HEK293 (cell line): ENCODE results near the gene DNAAF5.

Experiments
- CTCF ChIA-PET: fragments of 350-600 bp; formaldehyde crosslinking; extraction: SDS; loops from one replicate; lab custom pipeline; 2021; ENCODE audit warnings: antibody characterized with exemption; lab: Yijun Ruan, JAX
- POLR2A ChIA-PET: fragments of 300-600 bp; formaldehyde crosslinking; extraction: SDS; loops from one replicate; lab custom pipeline; 2020; ENCODE audit warnings: antibody characterized with exemption, inconsistent platforms; lab: Yijun Ruan, JAX
- H3K27ac ChIP-seq: fragments of 200-500 bp; sonication (Bioruptor generic); 2 replicates; pipeline ENCODE4 v1.5.1; 2014; ENCODE audit warnings: low read depth, low read length, control low read depth, inconsistent platforms; ENCODE audit errors: extremely low read depth
- H3K36me3 ChIP-seq, 2 experiments: fragments of 200-500 bp in 1 of 2; sonication (Bioruptor generic) in 1 of 2; 1 replicate in 1 of 2; 2 replicates in 1 of 2; pipeline ENCODE4 v1.5.1; 2014 to 2017; ENCODE audit warnings: inconsistent platforms in 2 of 2, low read length in 2 of 2; ENCODE audit not compliant: control insufficient read depth in 2 of 2, insufficient read depth in 1 of 2
- H3K4me1 ChIP-seq: fragments of 200-500 bp; sonication (Bioruptor generic); 2 replicates; pipeline ENCODE4 v1.5.1; 2014; ENCODE audit warnings: mild to moderate bottlenecking, low read length, inconsistent platforms; ENCODE audit not compliant: control insufficient read depth, insufficient read depth
- H3K4me3 ChIP-seq: 2 replicates; pipeline ENCODE4 v1.5.1; 2011; ENCODE audit warnings: low read depth, mild to moderate bottlenecking, control low read depth, low read length, moderate library complexity
- H3K9me3 ChIP-seq: fragments of 200-500 bp; sonication (Bioruptor generic); 2 replicates; pipeline ENCODE4 v1.5.1; 2014; ENCODE audit warnings: low read depth, low read length, inconsistent platforms; ENCODE audit not compliant: control insufficient read depth, insufficient read depth
- BCL11B ChIP-seq: fragments of 450-650 bp; formaldehyde crosslinking; IDR thresholded peaks from 2 replicates; pipeline ENCODE4 v1.5.1; 2016; ENCODE audit warnings: low read depth, missing biosample characterization, missing genetic modification characterization
- HIC1 ChIP-seq: fragments of 450-650 bp; formaldehyde crosslinking; IDR thresholded peaks from 2 replicates; pipeline ENCODE4 v1.5.1; 2016; ENCODE audit warnings: missing biosample characterization, missing genetic modification characterization
- KLF1 ChIP-seq: fragments of 450-650 bp; formaldehyde crosslinking; IDR thresholded peaks from 2 replicates; pipeline ENCODE4 v1.5.1; 2016; ENCODE audit warnings: missing biosample characterization, missing genetic modification characterization
- KLF7 ChIP-seq: fragments of 450-650 bp; formaldehyde crosslinking; IDR thresholded peaks from 2 replicates; pipeline ENCODE4 v1.5.1; 2016; ENCODE audit warnings: missing biosample characterization, missing genetic modification characterization, borderline replicate concordance
- MYNN ChIP-seq: fragments of 450-650 bp; formaldehyde crosslinking; IDR thresholded peaks from 2 replicates; pipeline ENCODE4 v1.5.1; 2016; ENCODE audit warnings: missing biosample characterization, missing genetic modification characterization, borderline replicate concordance
- REPIN1 ChIP-seq: fragments of 450-650 bp; formaldehyde crosslinking; IDR thresholded peaks from 2 replicates; pipeline ENCODE4 v1.5.1; 2017; ENCODE audit warnings: missing biosample characterization, missing genetic modification characterization, low read depth
- ZBTB48 ChIP-seq: fragments of 450-650 bp; formaldehyde crosslinking; IDR thresholded peaks from 2 replicates; pipeline ENCODE4 v1.5.1; 2016; ENCODE audit warnings: missing biosample characterization, missing genetic modification characterization
- ZBTB8A ChIP-seq: fragments of 450-650 bp; formaldehyde crosslinking; IDR thresholded peaks from 2 replicates; pipeline ENCODE4 v1.5.1; 2016; ENCODE audit warnings: missing biosample characterization, missing genetic modification characterization
- ZFP3 ChIP-seq: fragments of 450-650 bp; formaldehyde crosslinking; IDR thresholded peaks from 2 replicates; pipeline ENCODE4 v1.5.1; 2016; ENCODE audit warnings: low read depth, missing biosample characterization, missing genetic modification characterization
- ZNF10 ChIP-seq: fragments of 450-650 bp; formaldehyde crosslinking; IDR thresholded peaks from 2 replicates; pipeline ENCODE4 v1.5.1; 2017; ENCODE audit warnings: missing biosample characterization, missing genetic modification characterization
- ZNF157 ChIP-seq: fragments of 450-650 bp; formaldehyde crosslinking; IDR thresholded peaks from 2 replicates; pipeline ENCODE4 v1.5.1; 2016; ENCODE audit warnings: missing biosample characterization, missing genetic modification characterization
- ZNF2 ChIP-seq: fragments of 450-650 bp; formaldehyde crosslinking; IDR thresholded peaks from 2 replicates; pipeline ENCODE4 v1.5.1; 2016; ENCODE audit warnings: missing biosample characterization, missing genetic modification characterization
- ZNF23 ChIP-seq: fragments of 450-650 bp; formaldehyde crosslinking; IDR thresholded peaks from 2 replicates; pipeline ENCODE4 v1.5.1; 2016; ENCODE audit warnings: missing biosample characterization, missing genetic modification characterization, borderline replicate concordance
- ZNF239 ChIP-seq: fragments of 450-650 bp; formaldehyde crosslinking; IDR thresholded peaks from 2 replicates; pipeline ENCODE4 v1.5.1; 2016; ENCODE audit warnings: missing biosample characterization, missing genetic modification characterization
- ZNF366 ChIP-seq: fragments of 450-650 bp; formaldehyde crosslinking; conservative IDR thresholded peaks from 2 replicates; pipeline ENCODE4 v1.5.1; 2016; ENCODE audit warnings: missing biosample characterization, missing genetic modification characterization
- ZNF449 ChIP-seq: fragments of 450-650 bp; formaldehyde crosslinking; IDR thresholded peaks from 2 replicates; pipeline ENCODE4 v1.5.1; 2017; ENCODE audit warnings: missing biosample characterization, mild to moderate bottlenecking, missing genetic modification characterization, moderate library complexity
- ZNF510 ChIP-seq: fragments of 450-650 bp; formaldehyde crosslinking; IDR thresholded peaks from 2 replicates; pipeline ENCODE4 v1.5.1; 2018; ENCODE audit warnings: mild to moderate bottlenecking, missing genetic modification characterization, missing biosample characterization; ENCODE audit not compliant: insufficient replicate concordance
- ZNF521 ChIP-seq: fragments of 450-650 bp; formaldehyde crosslinking; IDR thresholded peaks from 2 replicates; pipeline ENCODE4 v1.5.1; 2017; ENCODE audit warnings: missing biosample characterization, mild to moderate bottlenecking, missing genetic modification characterization
- ZNF558 ChIP-seq: fragments of 450-650 bp; formaldehyde crosslinking; IDR thresholded peaks from 2 replicates; pipeline ENCODE4 v1.5.1; 2016; ENCODE audit warnings: missing biosample characterization, missing genetic modification characterization
- ZNF660 ChIP-seq: fragments of 450-650 bp; IDR thresholded peaks from 2 replicates; pipeline ENCODE4 v1.5.1; 2018; ENCODE audit warnings: missing biosample characterization, mild to moderate bottlenecking, missing genetic modification characterization
- ZNF830 ChIP-seq: fragments of 450-650 bp; IDR thresholded peaks from 2 replicates; pipeline ENCODE4 v1.5.0; 2018; ENCODE audit warnings: missing biosample characterization, missing genetic modification characterization, low read depth, mild to moderate bottlenecking, moderate library complexity
- ZSCAN18 ChIP-seq: fragments of 450-650 bp; formaldehyde crosslinking; IDR thresholded peaks from 2 replicates; pipeline ENCODE4 v1.5.1; 2016; ENCODE audit warnings: missing biosample characterization, missing genetic modification characterization
- TF ChIP-seq, protein P1 (sequence below): fragments of 450-650 bp; formaldehyde crosslinking; conservative IDR thresholded peaks from 2 replicates; pipeline ENCODE4 v1.5.1; 2016; ENCODE audit warnings: low read depth, missing biosample characterization, missing genetic modification characterization

The DNAAF5 gene

DNA sequence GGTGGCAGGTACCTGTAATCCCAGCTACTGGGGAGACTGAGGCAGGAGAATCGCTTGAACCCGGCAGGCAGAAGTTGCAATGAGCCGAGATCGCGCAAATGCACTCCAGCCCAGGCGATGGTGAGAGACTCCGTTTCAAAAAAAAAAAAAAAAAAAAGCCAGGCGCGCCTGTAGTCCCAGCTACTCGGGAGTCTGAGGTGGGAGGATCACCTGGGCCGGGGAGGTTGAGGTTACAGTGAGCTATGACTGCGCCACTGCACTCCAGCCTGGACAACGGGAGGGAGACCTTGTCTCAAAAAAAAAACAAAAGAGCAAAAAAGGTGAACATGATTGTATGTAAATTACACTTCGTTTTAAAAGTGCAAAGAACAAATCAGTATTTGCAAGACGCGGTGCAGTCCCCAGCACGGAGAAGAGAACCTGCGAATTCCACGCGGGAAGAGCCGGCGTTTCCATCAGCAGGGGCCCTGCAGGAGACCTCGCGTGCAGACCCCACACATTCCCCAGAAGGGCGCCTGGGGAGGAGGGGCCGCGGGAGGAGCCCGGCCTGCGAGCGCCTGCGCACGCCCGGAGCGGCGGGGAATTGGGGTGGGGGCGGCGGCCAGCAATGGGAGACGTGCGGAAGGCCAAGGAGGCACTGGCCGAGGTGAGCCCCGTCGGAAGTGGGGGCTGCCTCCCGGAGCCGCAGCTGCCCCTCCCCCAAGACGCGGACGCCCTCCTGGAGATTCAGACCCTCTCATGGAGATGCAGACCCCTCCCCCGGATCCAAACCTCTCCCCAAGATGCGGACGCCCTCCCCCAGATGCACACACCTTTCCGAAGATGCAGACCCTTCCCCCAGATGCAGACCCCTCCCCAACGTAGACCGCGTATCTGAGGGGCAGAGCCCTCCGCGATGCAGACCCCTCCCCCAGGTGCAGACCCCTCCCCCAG, 89.1 kb downstream of the DNAAF5 start:
- no peak overlapping the region for H3K27ac ChIP-seq
- H3K4me1 ChIP-seq = peaks cover 10% of the 10 kb centered on the region
- peak overlapping the region; percentile 44 for H3K4me3 ChIP-seq
- H3K36me3 ChIP-seq = no peaks in the 10 kb centered on the region
- POLR2A ChIA-PET = interaction anchor here (0.9 to 1.1 kb wide), 3 partner anchors 11 to 26 kb away, joined by 3 to 8 read pairs (median 3); partner anchors contain the start of gene SUN1
- H3K9me3 ChIP-seq = no peaks in the 10 kb centered on the region
- CTCF ChIA-PET = no interaction called here
- no peak for TF ChIP-seq ZNF830 (tag by site-specific recombination)
- no peak for TF ChIP-seq ZNF2 (tag by site-specific recombination)
- TF ChIP-seq ZNF157 (tag by site-specific recombination) = no peak
- TF ChIP-seq KLF1 (tag by site-specific recombination) = 0 out of 2 replicates have a peak, but pooled peaks have one; percentile 27
- TF ChIP-seq ZNF660 (tag by site-specific recombination) = no peak
- no peak for TF ChIP-seq ZNF510
- no peak for TF ChIP-seq ZFP3 (tag by site-specific recombination)
- TF ChIP-seq BCL11B = no peak
- TF ChIP-seq KLF7 (tag by site-specific recombination) = no peak
- no peak for TF ChIP-seq ZBTB48
- TF ChIP-seq HIC1 (tag by site-specific recombination) = no peak
- no peak for TF ChIP-seq ZNF239
- 0 out of 2 replicates have a peak, but pooled peaks have one; percentile 33 for TF ChIP-seq ZBTB8A
- no peak for TF ChIP-seq ZNF10
- TF ChIP-seq ZNF558 = no peak
- TF ChIP-seq, protein P1, sequence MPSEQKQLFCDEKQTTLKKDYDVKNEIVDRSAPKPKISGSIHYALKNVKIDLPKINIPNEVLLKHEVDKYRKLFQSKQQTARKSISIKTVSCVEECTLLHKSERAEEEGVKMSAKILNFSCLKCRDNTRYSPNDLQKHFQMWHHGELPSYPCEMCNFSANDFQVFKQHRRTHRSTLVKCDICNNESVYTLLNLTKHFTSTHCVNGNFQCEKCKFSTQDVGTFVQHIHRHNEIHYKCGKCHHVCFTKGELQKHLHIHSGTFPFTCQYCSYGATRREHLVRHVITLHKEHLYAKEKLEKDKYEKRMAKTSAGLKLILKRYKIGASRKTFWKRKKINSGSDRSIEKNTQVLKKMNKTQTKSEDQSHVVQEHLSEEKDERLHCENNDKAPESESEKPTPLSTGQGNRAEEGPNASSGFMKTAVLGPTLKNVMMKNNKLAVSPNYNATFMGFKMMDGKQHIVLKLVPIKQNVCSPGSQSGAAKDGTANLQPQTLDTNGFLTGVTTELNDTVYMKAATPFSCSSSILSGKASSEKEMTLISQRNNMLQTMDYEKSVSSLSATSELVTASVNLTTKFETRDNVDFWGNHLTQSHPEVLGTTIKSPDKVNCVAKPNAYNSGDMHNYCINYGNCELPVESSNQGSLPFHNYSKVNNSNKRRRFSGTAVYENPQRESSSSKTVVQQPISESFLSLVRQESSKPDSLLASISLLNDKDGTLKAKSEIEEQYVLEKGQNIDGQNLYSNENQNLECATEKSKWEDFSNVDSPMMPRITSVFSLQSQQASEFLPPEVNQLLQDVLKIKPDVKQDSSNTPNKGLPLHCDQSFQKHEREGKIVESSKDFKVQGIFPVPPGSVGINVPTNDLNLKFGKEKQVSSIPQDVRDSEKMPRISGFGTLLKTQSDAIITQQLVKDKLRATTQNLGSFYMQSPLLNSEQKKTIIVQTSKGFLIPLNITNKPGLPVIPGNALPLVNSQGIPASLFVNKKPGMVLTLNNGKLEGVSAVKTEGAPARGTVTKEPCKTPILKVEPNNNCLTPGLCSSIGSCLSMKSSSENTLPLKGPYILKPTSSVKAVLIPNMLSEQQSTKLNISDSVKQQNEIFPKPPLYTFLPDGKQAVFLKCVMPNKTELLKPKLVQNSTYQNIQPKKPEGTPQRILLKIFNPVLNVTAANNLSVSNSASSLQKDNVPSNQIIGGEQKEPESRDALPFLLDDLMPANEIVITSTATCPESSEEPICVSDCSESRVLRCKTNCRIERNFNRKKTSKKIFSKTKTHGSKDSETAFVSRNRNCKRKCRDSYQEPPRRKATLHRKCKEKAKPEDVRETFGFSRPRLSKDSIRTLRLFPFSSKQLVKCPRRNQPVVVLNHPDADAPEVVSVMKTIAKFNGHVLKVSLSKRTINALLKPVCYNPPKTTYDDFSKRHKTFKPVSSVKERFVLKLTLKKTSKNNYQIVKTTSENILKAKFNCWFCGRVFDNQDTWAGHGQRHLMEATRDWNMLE (tag by site-specific recombination) = no peak
- TF ChIP-seq ZSCAN18 (tag by site-specific recombination) = no peak
- no peak for TF ChIP-seq ZNF366 (tag by site-specific recombination)
- TF ChIP-seq ZNF23 = no peak
- TF ChIP-seq REPIN1 (tag by site-specific recombination) = no peak
- no peak for TF ChIP-seq MYNN (tag by site-specific recombination)
- TF ChIP-seq ZNF449 = no peak
- no peak for TF ChIP-seq ZNF521 (tag by site-specific recombination)
